NCI-H2227 treated with DMSO at 0.1 percent for 48 hours (cell line): ENCODE data around the gene ALPK1.
"Not testable (repeated sequence)": the region's sequence is repeated elsewhere in the genome, so short reads cannot be mapped to it uniquely, and the experiment has no call there.

ENCODE experiments used
- DNase-seq: peaks from one replicate; lab custom pipeline; 2025; lab: John Stamatoyannopoulos, UW

The ALPK1 gene

DNA sequence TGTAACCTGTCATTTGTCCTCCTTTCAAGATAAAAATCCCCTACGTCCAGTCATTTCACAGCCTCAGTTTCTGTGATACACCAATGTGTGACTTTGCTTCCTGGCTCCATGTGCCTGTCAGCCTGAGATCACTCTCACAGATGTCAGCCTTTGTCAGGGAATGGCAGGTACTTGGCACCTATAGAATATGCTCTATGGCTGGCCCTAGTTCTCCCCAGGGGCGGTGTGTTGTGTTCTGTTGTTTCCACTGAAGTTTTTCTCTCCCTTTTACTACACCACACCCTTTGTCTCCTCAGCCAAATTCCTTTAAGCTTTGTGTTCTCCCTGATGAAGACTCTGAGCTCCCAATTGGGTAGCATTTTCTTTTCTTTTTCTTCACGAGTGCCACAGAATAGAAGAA, 81.7 kb downstream of the ALPK1 start:
- DNase-seq, result no peak

GRCh38 chr4:112379306-112379705, 82.1 kb downstream of the ALPK1 start:
- DNase-seq, result no peak

DNA sequence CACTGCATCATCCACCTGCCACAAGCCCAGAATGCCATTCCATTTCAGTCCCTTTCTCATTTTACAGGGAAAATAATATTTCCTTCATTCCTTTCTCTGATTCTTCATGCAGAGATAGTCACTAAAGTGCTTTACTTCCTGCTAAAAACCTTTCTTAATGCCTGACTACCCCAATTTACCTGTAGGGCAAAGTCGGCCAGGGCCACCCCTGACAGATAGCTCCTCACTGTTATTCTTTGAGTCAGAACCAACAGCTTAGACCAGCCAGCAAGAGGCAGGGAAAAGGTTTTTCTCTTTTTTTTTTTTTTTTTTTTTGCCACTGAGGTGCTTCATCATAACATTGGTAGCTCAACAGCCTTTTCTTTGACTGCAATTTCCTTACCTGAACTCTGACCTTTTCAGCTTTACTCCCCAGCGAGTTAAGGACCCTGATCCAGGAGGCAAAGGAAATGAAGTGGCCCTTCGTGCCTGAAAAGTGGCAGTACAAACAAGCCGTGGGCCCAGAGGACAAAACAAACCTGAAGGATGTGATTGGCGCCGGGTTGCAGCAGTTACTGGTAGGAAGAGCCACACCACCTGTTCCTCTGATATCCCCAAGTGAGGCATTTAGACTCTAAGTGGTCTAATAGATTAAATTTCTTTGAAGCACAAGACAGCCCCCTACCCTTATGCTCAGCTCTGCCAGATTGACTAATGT, 85.0 kb downstream of the ALPK1 start:
- DNase-seq, result peak; percentile 70

GRCh38 chr4:112386071-112386470, 88.9 kb downstream of the ALPK1 start:
- DNase-seq, result peak; percentile 55

GRCh38 chr4:112402098-112402497, 104.9 kb downstream of the ALPK1 start:
- DNase-seq, result no peak

GRCh38 chr4:112403101-112403945, 106.2 kb downstream of the ALPK1 start:
- DNase-seq, result no peak

DNA sequence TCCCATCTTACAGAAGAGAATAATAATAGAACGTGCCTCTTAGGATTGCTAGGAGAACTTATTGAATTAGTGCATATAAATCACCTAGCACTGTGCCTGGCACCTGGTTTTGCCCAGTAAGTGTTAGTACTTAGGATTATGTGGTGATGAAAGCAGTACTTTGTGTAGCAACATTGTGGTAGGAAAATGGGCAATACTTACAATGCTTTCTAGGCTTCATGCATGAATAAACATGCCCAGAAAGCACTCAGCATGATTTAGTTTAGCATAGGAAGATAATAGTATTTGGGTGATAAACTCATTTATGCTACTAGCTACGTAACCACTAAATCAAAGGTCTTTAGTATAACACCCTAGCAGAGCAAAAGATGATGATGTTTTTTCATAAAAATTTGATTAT, 113.2 kb downstream of the ALPK1 start:
- DNase-seq, result no peak

DNA sequence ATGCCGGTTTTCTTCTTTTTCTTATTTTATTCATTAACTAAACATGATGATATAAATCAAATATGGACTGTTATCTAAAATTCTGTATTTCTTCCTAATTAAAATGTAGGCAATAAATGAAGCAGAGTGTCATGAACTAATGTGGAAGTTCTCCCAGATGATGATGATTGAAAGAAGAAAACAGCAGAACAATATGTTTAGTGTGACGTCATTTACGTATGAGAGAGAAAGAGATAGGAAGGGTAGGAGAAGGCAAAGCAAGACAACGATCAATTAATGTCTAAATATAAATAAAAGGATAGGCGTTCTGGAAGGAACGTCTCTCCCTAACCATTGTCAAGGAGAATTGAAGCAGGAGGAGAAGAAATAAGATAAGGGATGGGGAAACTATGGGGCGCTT, 113.6 kb downstream of the ALPK1 start:
- no peak for DNase-seq

- DNase-seq, result no peak
Measured at GRCh38 chr4:112411781-112412550, 114.8 kb downstream of the ALPK1 start.

DNA sequence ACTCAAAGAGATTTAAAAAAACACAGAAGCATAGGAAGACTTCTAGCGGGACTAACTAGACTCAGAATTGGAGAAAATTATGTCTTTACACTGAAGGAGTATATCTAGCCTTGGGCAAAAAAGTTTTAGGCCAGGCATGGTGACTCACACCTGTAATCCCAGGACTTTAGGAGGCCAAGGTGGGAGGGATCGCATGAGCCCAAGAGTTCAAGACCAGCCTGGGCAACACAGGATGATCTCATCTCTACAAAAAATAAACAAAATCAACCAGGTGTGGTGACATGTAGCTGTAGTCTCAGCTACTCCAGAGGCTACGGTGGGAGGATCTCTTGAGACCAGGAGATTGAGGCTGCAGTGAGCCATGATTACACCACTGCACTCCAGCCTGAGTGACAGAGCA, 119.3 kb downstream of the ALPK1 start:
- DNase-seq, result no peak

DNA sequence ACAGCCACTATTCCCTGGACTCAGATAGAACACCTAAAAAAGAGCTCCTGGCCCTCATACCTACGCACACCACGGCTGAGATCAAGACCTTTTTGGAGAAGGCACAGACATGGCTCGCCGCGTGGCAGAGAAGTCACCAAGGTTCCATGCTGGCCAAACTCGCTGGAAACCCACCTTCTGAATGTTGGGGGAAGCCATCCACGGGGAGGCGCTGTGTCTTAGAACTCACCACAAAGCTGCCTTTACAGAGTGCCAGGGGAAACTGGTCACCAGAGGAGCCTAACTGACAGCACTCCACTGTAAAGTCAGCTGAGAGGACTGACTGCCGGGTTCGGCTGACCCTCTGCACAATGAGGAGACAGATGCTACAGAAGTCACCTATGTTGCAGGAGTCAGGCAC, 120.9 kb downstream of the ALPK1 start:
- DNase-seq, result no peak

GRCh38 chr4:112421911-112422310, 124.7 kb downstream of the ALPK1 start:
- no peak for DNase-seq

GRCh38 chr4:112422644-112423043, 125.5 kb downstream of the ALPK1 start:
- DNase-seq, result no peak

GRCh38 chr4:112423591-112423990, 126.4 kb downstream of the ALPK1 start:
- no peak for DNase-seq

- no peak for DNase-seq
Measured at GRCh38 chr4:112425823-112426222, 128.7 kb downstream of the ALPK1 start.

GRCh38 chr4:112426416-112426815, 129.2 kb downstream of the ALPK1 start:
- no peak for DNase-seq

DNA sequence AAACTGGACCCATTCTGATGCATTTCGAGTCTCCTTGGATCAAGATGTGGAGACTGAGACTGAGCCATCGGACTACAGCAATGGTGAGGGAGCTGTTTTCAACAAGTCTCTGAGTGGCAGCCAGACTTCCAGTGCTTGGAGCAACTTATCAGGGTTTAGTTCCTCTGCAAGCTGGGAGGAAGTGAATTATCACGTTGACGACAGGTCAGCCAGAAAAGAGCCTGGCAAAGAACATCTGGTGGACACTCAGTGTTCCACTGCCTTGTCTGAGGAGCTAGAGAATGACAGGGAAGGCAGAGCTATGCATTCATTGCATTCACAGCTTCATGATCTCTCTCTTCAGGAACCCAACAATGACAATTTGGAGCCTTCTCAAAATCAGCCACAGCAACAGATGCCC, 134.0 kb downstream of the ALPK1 start:
- no peak for DNase-seq

GRCh38 chr4:112436987-112437386, 139.8 kb downstream of the ALPK1 start:
- DNase-seq, result no peak

- DNase-seq, result not testable (repeated sequence)
Measured at GRCh38 chr4:112442226-112442625, 145.1 kb downstream of the ALPK1 start.

DNA sequence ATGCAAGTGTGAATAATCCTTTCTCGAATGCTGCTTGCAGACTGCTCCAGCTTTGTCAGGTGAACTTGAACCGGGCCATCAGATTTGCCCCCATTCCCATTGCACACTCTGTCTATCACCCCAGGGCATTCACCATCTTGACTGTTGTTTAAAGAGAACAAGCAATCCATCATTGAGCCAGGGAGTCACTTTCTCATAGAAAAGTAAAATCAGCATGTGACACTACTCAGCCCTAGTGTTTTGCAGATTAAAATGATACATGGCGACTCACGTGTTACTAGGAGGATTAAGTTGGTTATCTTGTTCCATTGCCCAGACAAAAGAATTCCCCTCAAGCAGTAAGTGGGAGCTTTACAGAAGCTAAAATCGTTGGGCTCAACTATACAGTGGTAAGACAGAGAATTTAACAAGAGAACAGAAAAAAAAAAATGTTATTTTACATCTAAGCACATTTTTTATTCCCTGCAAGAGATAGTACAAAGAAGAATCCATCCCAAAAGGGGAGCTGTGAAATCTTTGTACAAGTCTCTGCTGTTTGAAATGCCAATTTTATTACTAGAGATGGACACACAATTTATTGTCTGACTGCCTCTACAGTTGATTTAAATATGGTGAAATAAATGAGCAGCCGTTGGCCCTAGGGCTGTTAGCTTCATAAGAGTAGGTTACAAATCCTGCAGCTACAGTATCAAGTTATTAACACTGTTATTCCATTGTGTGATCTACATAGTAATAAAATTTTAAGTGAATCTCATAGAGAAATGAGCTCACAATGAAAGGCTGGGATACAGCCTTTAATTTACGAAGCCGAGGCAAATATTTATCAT, 151.3 kb downstream of the ALPK1 start:
- peak; percentile 5 for DNase-seq

GRCh38 chr4:112449708-112450107, 152.5 kb downstream of the ALPK1 start:
- DNase-seq, result no peak

- no peak for DNase-seq
Measured at GRCh38 chr4:112451104-112451503, 153.9 kb downstream of the ALPK1 start.
